RPMI8226 (cell line): ENCODE data around the gene MCM7.
"Not testable (repeated sequence)": the region's sequence is repeated elsewhere in the genome, so short reads cannot be mapped to it uniquely, and the experiment has no call there.

Experiments
- DNase-seq: peaks from one replicate; pipeline ENCODE4 v3.0.0-alpha.2; 2015

MCM7 gene

GRCh38 chr7:100101016-100101862 lies at the start of gene MCM7, which contains the start of gene AP4M1:
Gene MCM7 (minus strand): TSS chr7:100101397. CDS start chr7:100101294, 103 bp downstream.
Gene AP4M1 (plus strand): TSS chr7:100101643. CDS start chr7:100101715, 72 bp downstream.
- DNase-seq: peak; percentile 100

DNA sequence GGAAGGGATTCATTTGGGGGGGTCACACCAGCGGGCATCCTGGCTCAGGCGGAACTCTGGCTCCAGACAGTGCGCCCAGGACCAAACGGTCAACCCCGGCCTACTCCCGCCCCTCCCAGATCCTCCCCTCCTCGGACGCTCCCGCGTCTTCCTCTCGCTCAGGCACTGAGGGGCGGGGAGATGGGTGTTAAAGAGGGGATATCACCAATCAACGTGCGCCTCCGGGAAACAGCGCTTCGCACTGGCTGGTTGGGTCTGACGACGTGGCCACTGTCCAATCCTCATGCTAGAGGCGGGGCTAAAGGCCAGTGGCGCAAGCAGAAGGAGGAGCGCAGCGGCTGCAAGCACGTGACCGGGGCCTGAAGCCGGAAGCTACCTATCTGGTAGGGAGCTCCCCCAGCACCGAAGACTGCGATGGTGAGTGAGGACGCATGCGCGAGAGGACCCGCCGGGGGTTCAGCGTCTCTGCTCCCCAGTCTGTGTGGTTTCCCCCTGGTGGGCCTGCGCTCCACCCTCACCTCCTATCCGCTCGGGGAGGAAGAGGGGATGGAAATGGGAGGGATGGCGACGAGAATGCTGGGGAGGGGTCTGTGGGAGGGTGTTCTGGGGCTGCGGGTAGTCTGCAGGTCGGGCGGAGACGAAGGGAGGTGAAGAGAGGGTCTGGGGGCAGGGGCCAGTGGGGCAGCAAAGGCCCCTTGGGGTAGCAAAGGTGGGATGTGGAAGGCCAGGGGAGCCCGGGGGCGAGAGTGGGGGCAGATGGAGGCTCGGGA lies 47.5 kb upstream of the MCM7 start, which contains the start of gene LAMTOR4:
Gene LAMTOR4 (plus strand): TSS at position 360 of the 770 bp plus-strand sequence. CDS start 55 bp downstream, at position 415.
- DNase-seq: peak; percentile 100

DNA sequence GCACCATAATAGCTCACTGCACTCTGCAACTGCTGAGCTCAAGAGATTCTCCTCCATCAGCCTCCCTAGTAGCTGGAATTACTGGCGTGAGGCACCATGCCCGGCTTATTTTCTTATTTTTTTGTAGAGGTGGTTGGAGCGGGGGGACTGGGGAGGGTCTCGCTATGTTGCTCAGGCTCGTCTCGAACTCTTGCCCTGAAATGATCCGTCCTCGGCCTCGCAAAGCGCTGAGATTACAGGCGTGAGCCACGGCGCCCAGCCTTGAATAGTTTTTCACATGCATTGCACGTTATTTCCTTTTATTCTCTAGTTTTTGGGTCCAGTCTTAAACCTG lies 47.0 kb upstream of the MCM7 start:
- no peak for DNase-seq

DNA sequence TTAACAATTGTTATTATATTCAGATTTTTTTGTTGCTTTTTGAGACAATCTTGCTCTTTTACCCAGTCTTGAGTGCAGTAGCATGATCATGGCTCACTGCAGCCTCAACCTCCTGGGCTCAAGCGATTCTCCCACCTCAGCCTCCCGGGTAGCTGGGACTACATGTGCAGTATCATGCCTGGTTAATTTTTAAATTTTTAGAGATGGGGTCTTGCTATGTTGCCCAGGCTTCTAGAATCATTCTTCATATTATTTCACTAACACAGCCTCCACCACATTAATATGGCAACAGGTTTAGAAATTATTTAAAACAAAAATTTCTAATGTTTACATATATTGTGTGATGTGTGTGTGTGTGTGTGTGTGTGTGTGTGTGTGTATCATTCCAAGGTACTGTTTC lies 46.1 kb upstream of the MCM7 start:
- DNase-seq: no peak

- DNase-seq: not testable (repeated sequence)
Observed at GRCh38 chr7:100146350-100146749, 45.2 kb upstream of the MCM7 start.

DNA sequence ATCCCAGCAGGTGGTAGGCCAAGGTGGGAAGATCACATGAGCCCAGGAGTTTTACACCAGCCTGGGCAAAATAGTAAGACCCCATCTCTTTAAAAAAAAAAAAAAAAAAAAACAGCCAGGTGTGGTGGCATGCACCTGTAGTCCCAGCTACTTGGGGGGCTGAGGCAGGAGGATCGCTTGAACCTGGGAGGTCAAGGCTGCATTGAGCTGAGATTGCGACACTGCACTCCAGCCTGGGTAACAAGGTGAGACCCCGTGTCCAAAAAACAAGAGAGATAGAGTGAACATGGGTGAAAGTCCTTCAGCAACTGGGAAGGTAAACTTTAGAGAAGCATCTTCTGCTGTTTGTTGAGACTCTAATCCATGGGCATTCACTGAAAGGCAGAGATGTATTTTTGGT lies 41.3 kb upstream of the MCM7 start:
- DNase-seq: no peak

- DNase-seq: no peak
Observed at GRCh38 chr7:100141555-100141949, 40.4 kb upstream of the MCM7 start.

DNA sequence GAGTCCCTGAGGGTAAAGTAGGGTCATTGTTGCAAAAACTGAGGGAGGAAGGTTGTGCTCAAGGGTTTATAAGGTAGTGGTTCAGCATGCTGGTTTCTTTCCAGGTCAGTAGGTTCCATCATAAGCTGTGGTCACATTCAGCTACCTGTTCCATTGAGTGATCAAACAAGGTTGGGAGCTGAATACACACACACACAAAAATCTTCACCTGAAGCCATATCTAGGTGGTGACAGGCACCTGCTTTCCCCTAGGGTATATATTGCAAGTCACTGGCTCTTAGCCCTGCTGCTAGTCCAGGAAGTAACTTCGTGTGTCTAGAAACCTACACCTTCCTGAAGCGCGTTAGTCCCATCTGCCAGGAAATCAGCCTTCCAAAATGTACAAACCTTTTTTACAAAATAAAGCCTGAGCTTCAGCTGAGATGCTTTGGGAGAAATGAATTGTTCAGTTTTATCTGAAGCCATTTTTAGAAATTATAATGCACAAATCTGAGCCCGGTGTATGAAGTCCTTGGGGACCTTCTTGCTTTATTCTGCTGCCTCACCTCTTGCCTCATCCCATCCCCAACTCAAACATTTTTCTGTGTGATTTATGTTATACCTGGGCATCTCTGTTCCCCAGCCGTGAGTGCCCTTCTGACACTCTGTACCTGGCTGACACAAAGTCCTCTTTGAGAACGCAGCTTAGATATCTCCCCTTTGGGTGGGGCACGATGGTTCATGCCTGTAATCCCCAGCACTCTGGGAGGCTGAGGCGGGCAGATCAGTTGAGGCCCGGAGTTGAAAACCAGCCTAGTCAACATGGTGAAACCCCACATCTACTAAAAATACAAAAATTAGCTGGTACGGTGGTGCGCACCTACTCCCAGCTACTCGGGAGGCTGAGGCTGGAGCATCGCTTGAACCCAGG lies 36.9 kb upstream of the MCM7 start:
- DNase-seq: peak; percentile 61

DNA sequence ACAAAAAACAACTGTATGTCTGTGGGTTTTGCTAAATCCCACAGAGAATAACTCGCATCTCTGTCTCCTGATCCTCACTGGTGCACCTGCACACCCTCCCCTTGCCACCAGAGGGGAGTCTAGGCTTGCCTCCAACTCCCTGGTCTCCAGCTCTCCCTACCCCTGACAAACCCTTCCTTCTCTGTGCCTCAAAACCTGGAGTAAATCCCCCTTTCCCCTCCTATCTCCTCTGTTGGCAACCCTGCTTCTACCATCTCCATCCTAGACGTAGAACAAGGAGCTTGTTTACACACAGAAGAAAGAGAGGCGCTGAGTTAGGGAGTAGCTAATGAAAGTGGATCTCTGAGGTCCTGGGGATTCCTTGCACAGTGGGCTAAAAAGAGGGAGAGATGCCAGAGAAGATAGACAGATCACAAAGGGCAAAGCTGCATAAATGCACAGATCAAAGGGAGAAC lies 31.5 kb upstream of the MCM7 start:
- DNase-seq: peak; percentile 81

- peak; percentile 55 for DNase-seq
Observed at GRCh38 chr7:100132126-100132525, 30.9 kb upstream of the MCM7 start.

- DNase-seq: peak; percentile 91
Observed at GRCh38 chr7:100130608-100131453, 29.6 kb upstream of the MCM7 start.

- peak; percentile 90 for DNase-seq
Observed at GRCh38 chr7:100130220-100130607, 29.0 kb upstream of the MCM7 start.

DNA sequence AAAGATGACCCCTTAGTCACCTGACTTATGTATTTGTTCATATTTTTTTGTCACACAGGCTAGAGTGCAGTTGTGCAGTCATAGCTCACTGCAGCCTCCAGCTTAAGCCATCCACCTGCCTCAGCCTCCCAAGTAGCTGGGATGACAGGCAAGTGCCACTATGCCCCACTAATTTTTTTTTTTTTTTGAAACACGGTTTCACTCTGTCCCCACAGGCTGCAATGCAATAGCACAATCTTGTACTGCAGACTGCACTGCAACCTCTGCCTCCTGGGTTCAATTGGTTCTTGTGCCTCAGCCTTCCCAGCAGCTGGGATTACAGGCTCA lies 27.4 kb upstream of the MCM7 start:
- DNase-seq: peak; percentile 63

DNA sequence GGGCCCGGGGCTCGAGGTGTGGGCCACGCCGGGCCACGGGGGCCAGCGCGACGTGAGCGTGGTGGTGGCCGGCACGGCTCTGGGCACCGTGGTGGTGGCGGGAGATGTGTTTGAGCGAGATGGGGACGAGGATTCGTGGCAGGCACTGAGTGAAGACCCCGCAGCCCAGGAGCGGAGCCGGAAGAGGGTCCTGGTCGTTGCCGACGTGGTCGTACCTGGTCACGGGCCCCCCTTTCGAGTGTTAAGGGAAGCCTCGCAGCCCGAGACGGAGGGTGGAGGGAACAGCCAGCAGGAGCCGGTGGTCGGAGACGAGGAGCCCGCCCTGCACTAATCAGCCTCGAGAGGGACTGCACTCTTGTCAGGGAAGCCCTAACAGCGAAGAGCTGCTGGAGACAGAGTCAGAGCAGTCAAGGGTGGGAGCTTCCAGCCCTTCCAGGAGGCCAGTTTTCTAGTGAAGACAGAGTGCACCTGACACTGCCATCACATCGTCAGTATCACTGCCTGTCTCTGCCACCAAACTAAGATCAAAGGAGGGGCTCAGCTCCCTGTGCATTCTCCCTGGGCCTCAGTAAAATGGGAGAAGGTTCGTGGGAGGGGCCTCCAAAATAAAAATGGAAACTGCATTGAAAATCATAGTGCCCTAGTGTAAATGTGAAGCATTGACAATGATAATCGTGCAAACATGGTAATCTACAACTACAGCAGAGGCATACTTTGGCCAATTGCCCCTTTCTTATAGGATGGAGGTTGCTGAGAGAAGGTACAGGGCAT lies 26.9 kb upstream of the MCM7 start:
- DNase-seq: peak; percentile 66

GRCh38 chr7:100126931-100127865 lies 26.0 kb upstream of the MCM7 start, which contains the start of gene MBLAC1:
Gene MBLAC1 (plus strand): TSS chr7:100126967. CDS start chr7:100127396, 429 bp downstream.
- DNase-seq: peak; percentile 98

DNA sequence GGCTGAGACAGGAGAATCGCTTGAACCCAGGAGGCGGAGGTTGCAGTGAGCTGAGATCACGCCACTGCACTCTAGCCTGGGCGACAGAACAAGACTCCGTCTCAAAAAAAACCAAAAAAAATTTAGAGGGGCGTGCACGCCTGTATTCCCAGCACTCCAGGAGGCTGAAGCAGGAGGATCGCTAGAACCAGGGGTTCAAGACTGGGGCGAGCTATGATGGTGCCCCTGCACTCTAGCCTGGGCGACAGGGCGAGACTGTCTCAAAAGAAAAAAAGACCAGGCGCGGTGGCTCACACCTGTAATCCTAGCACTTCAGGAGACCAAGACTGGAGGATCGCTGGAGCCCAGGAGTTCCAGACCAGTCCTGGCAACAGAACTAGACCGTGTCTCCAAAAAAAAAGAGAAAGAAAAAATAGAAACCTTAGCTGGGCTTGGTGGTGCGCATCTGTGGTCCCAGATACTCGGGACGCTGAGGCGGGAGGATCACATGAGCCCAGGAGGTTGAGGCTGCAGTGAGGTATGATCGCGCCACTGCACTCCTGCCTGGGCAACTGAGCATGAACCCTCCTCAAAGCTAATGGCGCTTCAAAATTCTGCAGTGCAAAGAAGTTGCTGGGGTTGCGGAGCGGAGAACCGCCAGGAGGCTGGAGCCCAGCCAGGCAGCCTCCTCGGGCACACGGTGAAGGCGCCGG lies 25.2 kb upstream of the MCM7 start:
- no peak for DNase-seq

DNA sequence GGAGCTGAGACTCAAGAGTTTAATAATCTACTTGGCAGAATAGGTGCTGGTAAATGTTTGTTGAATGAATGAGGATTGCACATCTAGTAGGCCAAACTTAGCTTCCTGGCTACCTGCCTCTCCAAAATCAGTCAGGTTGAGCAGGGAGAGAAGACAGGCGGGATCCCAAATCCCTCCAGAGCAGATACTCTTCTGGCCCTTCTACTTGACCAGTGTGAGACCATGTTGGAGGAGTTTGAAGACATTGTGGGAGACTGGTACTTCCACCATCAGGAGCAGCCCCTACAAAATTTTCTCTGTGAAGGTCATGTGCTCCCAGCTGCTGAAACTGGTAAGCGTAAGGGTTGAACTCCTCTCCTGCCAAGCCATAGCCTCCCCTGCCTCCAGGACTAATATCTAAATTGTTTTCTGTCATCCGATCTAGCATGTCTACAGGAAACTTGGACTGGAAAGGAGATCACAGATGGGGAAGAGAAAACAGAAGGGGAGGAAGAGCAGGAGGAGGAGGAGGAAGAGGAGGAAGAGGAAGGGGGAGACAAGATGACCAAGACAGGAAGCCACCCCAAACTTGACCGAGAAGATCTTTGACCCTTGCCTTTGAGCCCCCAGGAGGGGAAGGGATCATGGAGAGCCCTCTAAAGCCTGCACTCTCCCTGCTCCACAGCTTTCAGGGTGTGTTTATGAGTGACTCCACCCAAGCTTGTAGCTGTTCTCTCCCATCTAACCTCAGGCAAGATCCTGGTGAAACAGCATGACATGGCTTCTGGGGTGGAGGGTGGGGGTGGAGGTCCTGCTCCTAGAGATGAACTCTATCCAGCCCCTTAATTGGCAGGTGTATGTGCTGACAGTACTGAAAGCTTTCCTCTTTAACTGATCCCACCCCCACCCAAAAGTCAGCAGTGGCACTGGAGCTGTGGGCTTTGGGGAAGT lies 23.4 kb upstream of the MCM7 start:
- no peak for DNase-seq

DNA sequence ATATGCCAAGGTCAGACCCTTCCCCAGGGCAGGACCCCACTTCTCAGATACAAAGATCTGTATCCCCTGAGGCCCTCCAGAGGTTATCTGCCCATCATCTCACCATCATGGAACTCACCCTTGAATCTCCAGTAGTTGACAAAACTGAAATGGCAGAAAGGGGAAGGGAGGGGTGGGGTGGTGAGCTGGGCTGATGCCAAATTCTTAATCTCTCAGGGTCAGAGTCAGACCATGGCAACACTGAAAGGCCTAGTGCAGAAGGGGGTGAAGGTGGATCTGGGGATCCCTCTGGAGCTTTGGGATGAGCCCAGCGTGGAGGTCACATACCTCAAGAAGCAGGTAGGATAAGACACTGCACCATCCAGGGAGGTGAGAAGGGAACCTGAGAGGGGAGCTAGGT lies 21.4 kb upstream of the MCM7 start:
- no peak for DNase-seq
